ENCODE measurements around the gene GAL3ST2. TPM values are rescaled to one million over a fixed set of nuclear protein-coding genes. Genes with fewer than 3 reads are reported as not detected.
A peak's percentile ranks its signal among the peaks of the same experiment; 100 is the strongest.
"Not testable (repeated sequence)": the region's sequence is repeated elsewhere in the genome, so short reads cannot be mapped to it uniquely, and the experiment has no call there.

GAL3ST2 gene
- total RNA-seq, 4 donors from 2014 or later = 1.6 TPM; not detected in 3

GRCh38 chr2:241804326-241805229 lies 28.0 kb downstream of the GAL3ST2 start:
- TF ChIP-seq, protein P1, sequence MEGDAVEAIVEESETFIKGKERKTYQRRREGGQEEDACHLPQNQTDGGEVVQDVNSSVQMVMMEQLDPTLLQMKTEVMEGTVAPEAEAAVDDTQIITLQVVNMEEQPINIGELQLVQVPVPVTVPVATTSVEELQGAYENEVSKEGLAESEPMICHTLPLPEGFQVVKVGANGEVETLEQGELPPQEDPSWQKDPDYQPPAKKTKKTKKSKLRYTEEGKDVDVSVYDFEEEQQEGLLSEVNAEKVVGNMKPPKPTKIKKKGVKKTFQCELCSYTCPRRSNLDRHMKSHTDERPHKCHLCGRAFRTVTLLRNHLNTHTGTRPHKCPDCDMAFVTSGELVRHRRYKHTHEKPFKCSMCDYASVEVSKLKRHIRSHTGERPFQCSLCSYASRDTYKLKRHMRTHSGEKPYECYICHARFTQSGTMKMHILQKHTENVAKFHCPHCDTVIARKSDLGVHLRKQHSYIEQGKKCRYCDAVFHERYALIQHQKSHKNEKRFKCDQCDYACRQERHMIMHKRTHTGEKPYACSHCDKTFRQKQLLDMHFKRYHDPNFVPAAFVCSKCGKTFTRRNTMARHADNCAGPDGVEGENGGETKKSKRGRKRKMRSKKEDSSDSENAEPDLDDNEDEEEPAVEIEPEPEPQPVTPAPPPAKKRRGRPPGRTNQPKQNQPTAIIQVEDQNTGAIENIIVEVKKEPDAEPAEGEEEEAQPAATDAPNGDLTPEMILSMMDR (IDR thresholded peaks at IDR 0.05 in 4 of 5, conservative IDR thresholded peaks at IDR 0.05 in 1 of 5) = no peak
- TF ChIP-seq POLR2A (IDR thresholded peaks at IDR 0.05) = no peak
- intact Hi-C loops (cut with DNase I; ENCODE audit: low total_unique reads) = no loop called here
- in situ Hi-C loops (cut with MboI; ENCODE audit: low sequenced_read_pairs in 4 of 4) = no loop called here
- Histone ChIP-seq H3K4me1 (peaks cover 7 to 16% of the 10 kb centered on the region in 2 donors), H3K4me3 (peak overlapping the region; percentile 42 to 52 (median 45)), H3K36me3 (no peaks in the 10 kb centered on the region), H3K27me3 (peaks cover 0 to 10% (median 8%) of the 10 kb centered on the region in 3 donors), H3K9me3 (no peaks in the 10 kb centered on the region), H3K27ac (peak overlapping the region in 2 of 4 donors; percentile 36 to 45)
- DNase-seq (peak in 1 of 2 donors; percentile 18), ATAC-seq (peak in 1 of 2 donors; percentile 7)

DNA sequence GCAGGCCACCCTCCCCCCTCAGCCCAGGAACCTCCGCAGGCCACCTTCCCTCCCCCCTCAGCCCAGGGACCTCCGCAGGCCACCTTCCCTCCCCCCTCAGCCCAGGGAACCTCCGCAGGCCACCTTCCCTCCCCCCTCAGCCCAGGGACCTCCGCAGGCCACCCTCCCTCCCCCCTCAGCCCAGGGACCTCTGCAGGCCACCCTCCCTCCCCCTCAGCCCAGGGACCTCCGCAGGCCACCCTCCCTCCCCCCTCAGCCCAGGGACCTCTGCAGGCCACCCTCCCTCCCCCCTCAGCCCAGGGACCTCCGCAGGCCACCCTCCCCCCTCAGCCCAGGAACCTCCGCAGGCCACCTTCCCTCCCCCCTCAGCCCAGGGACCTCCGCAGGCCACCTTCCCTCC lies 29.6 kb downstream of the GAL3ST2 start:
- H3K27ac ChIP-seq; H3K36me3 ChIP-seq; intact Hi-C loops (cut with DNase I; ENCODE audit: low total_unique reads); DNase-seq; in situ Hi-C loops (cut with MboI; ENCODE audit: low sequenced_read_pairs in 4 of 4); H3K9me3 ChIP-seq; ATAC-seq; H3K4me3 ChIP-seq; H3K27me3 ChIP-seq: not testable (repeated sequence)
- peaks cover 7 to 30% of the 10 kb centered on the region in 2 donors for H3K4me1 ChIP-seq

GRCh38 chr2:241808051-241808720 lies 31.6 kb downstream of the GAL3ST2 start:
- in situ Hi-C loops (cut with MboI; ENCODE audit: low sequenced_read_pairs in 4 of 4) (no loop called here), intact Hi-C loops (cut with DNase I; ENCODE audit: low total_unique reads) (no loop called here)
- Histone ChIP-seq H3K36me3 (no peaks in the 10 kb centered on the region), H3K27ac (peak overlapping the region; percentile 60 to 78 (median 76)), H3K9me3 (no peaks in the 10 kb centered on the region), H3K27me3 (peaks cover 0 to 7% (median 6%) of the 10 kb centered on the region in 3 donors), H3K4me1 (peaks cover 7 to 30% of the 10 kb centered on the region in 2 donors), H3K4me3 (peak overlapping the region in 1 of 4 donors; percentile 9)
- TF ChIP-seq, protein P1 (IDR thresholded peaks at IDR 0.05 in 4 of 5, conservative IDR thresholded peaks at IDR 0.05 in 1 of 5) = no peak
- TF ChIP-seq POLR2A (IDR thresholded peaks at IDR 0.05) = no peak
- ATAC-seq = peak; percentile 53 to 58
- peak in 1 of 2 donors; percentile 70 for DNase-seq

- peak; percentile 7 to 39 for TF ChIP-seq POLR2A (IDR thresholded peaks at IDR 0.05)
- TF ChIP-seq, protein P1 (IDR thresholded peaks at IDR 0.05 in 4 of 5, conservative IDR thresholded peaks at IDR 0.05 in 1 of 5) = no peak
- ATAC-seq (peak in 1 of 2 donors; percentile 38), DNase-seq (peak in 1 of 2 donors; percentile 72)
- H3K27me3 ChIP-seq = peaks cover 0 to 6% (median 5%) of the 10 kb centered on the region in 3 donors
- H3K4me1 ChIP-seq = peaks cover 7 to 27% of the 10 kb centered on the region in 2 donors
- no peaks in the 10 kb centered on the region for H3K36me3 ChIP-seq
- in situ Hi-C loops (cut with MboI; ENCODE audit: low sequenced_read_pairs in 4 of 4) = no loop called here
- H3K27ac ChIP-seq = peak within 1 kb of the TSS; percentile 60 to 78 (median 76)
- no peaks in the 10 kb centered on the region for H3K9me3 ChIP-seq
- intact Hi-C loops (cut with DNase I; ENCODE audit: low total_unique reads) = no loop called here
- H3K4me3 ChIP-seq = peak within 1 kb of the TSS in 3 of 4 donors; percentile 3 to 36 (median 9)
Observed at GRCh38 chr2:241808721-241809382, 32.2 kb downstream of the GAL3ST2 start, which contains the start of gene NEU4. TSS of gene NEU4 (plus strand) at chr2:241809193. CDS start at chr2:241814485, 5,292 bp downstream.

All from gastrocnemius medialis (tissue), 4 donors.